CD4-positive, alpha-beta T cell (primary cell): ENCODE measurements around the gene MBLAC1. TPM values are rescaled to one million over a fixed set of nuclear protein-coding genes. Genes with fewer than 3 reads are reported as not detected.

ENCODE experiments used
- ATAC-seq: fragments of 200-7000 bp; cut with Tn5 transposase; one replicate; pipeline ENCODE4 v1.10.0; 2022; ENCODE audit warnings: mild to moderate bottlenecking; ENCODE audit not compliant: poor library complexity
- CTCF ChIA-PET: fragments of 350-600 bp; sonication (Branson Sonifier 250); formaldehyde crosslinking; loops from one replicate; lab custom pipeline; 2021; ENCODE audit warnings: antibody characterized with exemption, inconsistent platforms; lab: Charles Lee
- POLR2A ChIA-PET: fragments of 350-600 bp; sonication (Branson Sonifier 250); formaldehyde crosslinking; loops from one replicate; lab custom pipeline; 2021; ENCODE audit warnings: antibody characterized with exemption, inconsistent platforms; lab: Charles Lee
- DNase-seq, 14 experiments: peaks; one replicate each; pipeline ENCODE4 v3.0.0-alpha.2; 2013 to 2020; ENCODE audit warnings: mixed read lengths in 2 of 14
- H3K27ac ChIP-seq, 2 donors: one replicate each; pipeline versions ENCODE4 v1.5.1 to v1.7.0; 2013; ENCODE audit warnings: low read length in 2 of 2, low read depth in 1 of 2, mild to moderate bottlenecking in 1 of 2
- H3K27me3 ChIP-seq, 2 experiments: 1 replicate in 1 of 2; 2 replicates in 1 of 2; pipeline versions ENCODE4 v1.6.1 to v1.7.0; 2013; ENCODE audit warnings: low read length in 2 of 2, control low read depth in 1 of 2, mild to moderate bottlenecking in 1 of 2, moderate library complexity in 1 of 2; ENCODE audit not compliant: insufficient read depth in 2 of 2, control insufficient read depth in 1 of 2
- H3K36me3 ChIP-seq: one replicate; pipeline ENCODE4 v1.6.1; 2013; ENCODE audit warnings: low read length, control low read depth; ENCODE audit not compliant: insufficient read depth
- H3K4me1 ChIP-seq: one replicate; pipeline ENCODE4 v1.6.1; 2013; ENCODE audit warnings: low read length, control low read depth; ENCODE audit not compliant: insufficient read depth
- H3K4me3 ChIP-seq: one replicate; pipeline ENCODE4 v1.5.1; 2013; ENCODE audit warnings: mild to moderate bottlenecking, low read length, moderate library complexity
- H3K9me3 ChIP-seq, 2 experiments: 1 replicate in 1 of 2; 2 replicates in 1 of 2; pipeline versions ENCODE4 v1.6.1 to v1.7.0; 2013; ENCODE audit warnings: low read length in 2 of 2, mild to moderate bottlenecking in 2 of 2, control low read depth in 1 of 2, moderate library complexity in 1 of 2; ENCODE audit not compliant: control insufficient read depth in 1 of 2, insufficient read depth in 1 of 2
- H3K27ac Mint-ChIP-seq: one replicate; pipeline ENCODE4 v1.8.0; 2020; ENCODE audit warnings: mixed read lengths
- H3K27me3 Mint-ChIP-seq: one replicate; pipeline ENCODE4 v1.8.0; 2021; ENCODE audit warnings: mixed read lengths
- H3K36me3 Mint-ChIP-seq: one replicate; pipeline ENCODE4 v1.8.0; 2021; ENCODE audit warnings: low read depth, mixed read lengths
- H3K4me1 Mint-ChIP-seq: one replicate; pipeline ENCODE4 v1.8.0; 2021; ENCODE audit warnings: low read depth, mixed read lengths
- H3K4me3 Mint-ChIP-seq: one replicate; pipeline ENCODE4 v1.8.0; 2020; ENCODE audit warnings: mild to moderate bottlenecking, mixed read lengths
- H3K9me3 Mint-ChIP-seq: one replicate; pipeline ENCODE4 v1.8.0; 2020; ENCODE audit warnings: mixed read lengths
- intact Hi-C, 2 experiments: fragments of 100-400 bp; cut with DNase I in 1 of 2; cut with micrococcal nuclease in 1 of 2; formaldehyde crosslinking; loops; one replicate each; pipeline versions ENCODE4 v1.15.1 to v1.9.0; 2023 to 2025; cut with DNase I, micrococcal nuclease
- microRNA-seq: library from miRNA; unstranded; fragments of <30 nt; microRNA quantifications from one replicate; pipeline ENCODE4 v1.2.0, GENCODE V29; 2021; ENCODE audit warnings: borderline microRNAs expressed, borderline replicate concordance
- total RNA-seq, 174 experiments: library from RNA in 2 of 174; stranded (reverse) in 2 of 174; gene quantifications; one replicate each; pipeline ENCODE4 v1.2.3 and lab custom pipeline; 2021 to 2026
- TF ChIP-seq, protein P1 (sequence below): fragments of 200-600 bp; IDR thresholded peaks from one replicate; pipeline ENCODE4 v1.8.0; 2022; ENCODE audit warnings: antibody characterized with exemption, mild to moderate bottlenecking

MBLAC1 gene
- total RNA-seq, 2 experiments from 2014 or later, result 3.7 to 4.4 TPM

DNA sequence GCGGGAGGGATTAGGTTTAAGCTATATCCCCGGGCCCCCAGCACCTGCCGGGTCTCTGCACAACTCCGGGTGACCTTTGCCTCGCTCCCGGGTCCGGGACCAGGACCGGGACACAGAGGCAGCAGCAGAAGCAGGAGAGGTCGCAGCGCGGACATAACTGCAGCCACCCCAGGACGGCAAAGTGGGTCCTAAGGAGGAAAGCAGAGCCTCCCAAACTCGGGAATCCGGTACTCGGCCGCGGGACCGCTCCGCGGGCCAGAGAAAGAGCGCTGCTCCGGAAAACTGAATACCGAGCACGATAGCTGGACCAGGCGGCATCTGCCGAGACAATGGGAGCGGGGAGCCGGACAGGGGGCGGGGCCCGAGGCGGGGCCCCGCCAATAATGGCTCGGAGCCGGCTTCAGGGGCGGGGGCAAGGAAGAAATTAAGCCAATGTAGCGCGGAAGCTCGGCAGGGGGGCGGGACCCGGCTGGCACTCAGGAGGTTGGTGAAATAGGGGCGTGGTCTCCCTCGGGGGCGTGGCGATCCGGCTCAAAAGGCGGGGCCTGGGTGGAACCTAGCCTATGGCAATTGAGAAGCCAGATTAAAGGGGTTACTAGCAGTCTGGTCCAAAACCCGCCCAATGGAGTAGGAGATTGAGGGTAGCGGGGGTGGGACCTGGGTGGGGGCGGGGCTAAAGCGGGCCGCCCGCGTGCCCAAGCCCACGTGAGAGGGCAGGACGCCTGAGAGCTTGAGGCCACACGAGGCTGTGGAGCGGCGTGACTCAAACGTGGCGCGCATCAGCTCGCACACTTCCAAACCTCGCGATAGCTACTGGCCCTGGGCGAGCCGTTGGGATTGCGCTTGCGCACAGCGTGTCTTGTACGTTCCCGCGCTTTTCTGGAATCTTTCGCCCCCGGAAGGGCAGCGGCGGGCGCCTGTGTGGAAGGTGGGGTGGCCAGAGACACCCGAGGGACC lies 50.6 kb downstream of the MBLAC1 start, which contains the start of the genes GPC2 and STAG3:
TSS of gene GPC2 (minus strand) at position 337 of the 957 bp plus-strand sequence. CDS start at position 155, 182 bp downstream.
TSS of gene STAG3 (plus strand) at position 874 of the 957 bp plus-strand sequence. CDS start 2,639 bp downstream, outside the sequence.
- peak within 1 kb of the TSS in 1 of 2 donors; percentile 41 for H3K27ac ChIP-seq
- intact Hi-C loops, result loop anchor here (1.0 to 2.0 kb wide), 4 partner anchors 15 to 29 kb away; partner anchors contain the start of genes LAMTOR4 (in 2 of the 2) and TRAPPC14 (in 1 of the 2)
- CTCF ChIA-PET, result interaction anchor here (1.1 to 1.3 kb wide), 2 partner anchors 44 to 51 kb away, joined by 3 read pairs; partner anchors contain the start of gene MBLAC1

More for the DNA sequence above, 50.6 kb downstream of the MBLAC1 start, which contains the start of the genes GPC2 and STAG3:
- H3K9me3 Mint-ChIP-seq, result peaks cover 2% of the 10 kb centered on the region
- TF ChIP-seq, protein P1, sequence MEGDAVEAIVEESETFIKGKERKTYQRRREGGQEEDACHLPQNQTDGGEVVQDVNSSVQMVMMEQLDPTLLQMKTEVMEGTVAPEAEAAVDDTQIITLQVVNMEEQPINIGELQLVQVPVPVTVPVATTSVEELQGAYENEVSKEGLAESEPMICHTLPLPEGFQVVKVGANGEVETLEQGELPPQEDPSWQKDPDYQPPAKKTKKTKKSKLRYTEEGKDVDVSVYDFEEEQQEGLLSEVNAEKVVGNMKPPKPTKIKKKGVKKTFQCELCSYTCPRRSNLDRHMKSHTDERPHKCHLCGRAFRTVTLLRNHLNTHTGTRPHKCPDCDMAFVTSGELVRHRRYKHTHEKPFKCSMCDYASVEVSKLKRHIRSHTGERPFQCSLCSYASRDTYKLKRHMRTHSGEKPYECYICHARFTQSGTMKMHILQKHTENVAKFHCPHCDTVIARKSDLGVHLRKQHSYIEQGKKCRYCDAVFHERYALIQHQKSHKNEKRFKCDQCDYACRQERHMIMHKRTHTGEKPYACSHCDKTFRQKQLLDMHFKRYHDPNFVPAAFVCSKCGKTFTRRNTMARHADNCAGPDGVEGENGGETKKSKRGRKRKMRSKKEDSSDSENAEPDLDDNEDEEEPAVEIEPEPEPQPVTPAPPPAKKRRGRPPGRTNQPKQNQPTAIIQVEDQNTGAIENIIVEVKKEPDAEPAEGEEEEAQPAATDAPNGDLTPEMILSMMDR, result no peak
- POLR2A ChIA-PET, result interaction anchor here (0.7 to 8.9 kb wide), 13 partner anchors 9 to 428 kb away, joined by 3 to 109 read pairs (median 6); partner anchors contain the start of genes AP4M1, FBXO24, GAL3ST4 and LAMTOR4
- H3K27me3 Mint-ChIP-seq, result no peaks in the 10 kb centered on the region
- Histone ChIP-seq H3K27me3 (no peaks in the 10 kb centered on the region), H3K9me3 (peaks cover 0 to 16% of the 10 kb centered on the region in 2 experiments), H3K4me1 (peaks cover 48% of the 10 kb centered on the region), H3K4me3 (peak within 1 kb of the TSS; percentile 70), H3K36me3 (no peaks in the 10 kb centered on the region)
- peak within 1 kb of the TSS; percentile 82 for H3K4me3 Mint-ChIP-seq
- peaks cover 48% of the 10 kb centered on the region for H3K4me1 Mint-ChIP-seq
- peak within 1 kb of the TSS; percentile 34 for H3K27ac Mint-ChIP-seq
- H3K36me3 Mint-ChIP-seq, result no peaks in the 10 kb centered on the region
- ATAC-seq (peak; percentile 87), DNase-seq (peak; percentile 95 to 98 (median 98))

Small RNA genes lying within 50 kb of the gene (microRNA-seq; reads per million reads assigned to microRNA genes)
- gene MIR106B, result 4,594 reads per million, percentile 94 among the genes with 10 or more reads in this experiment
- gene MIR25, result 745 reads per million, percentile 83 among the genes with 10 or more reads in this experiment
- not detected for gene MIR4658
- gene MIR93, result 2,197 reads per million, percentile 91 among the genes with 10 or more reads in this experiment

Other genes with a start within 250 kb of the MBLAC1 start
- not detected for gene OR2AE1, start 249.9 kb upstream of the MBLAC1 start, total RNA-seq
- gene TRIM4, start 207.4 kb upstream of the MBLAC1 start, total RNA-seq, result 10 to 100 TPM; 22.8 to 23.1 TPM
- under 1 TPM; 0.25 to 0.36 TPM for gene GJC3, start 197.3 kb upstream of the MBLAC1 start, total RNA-seq
- not detected for gene AZGP1, start 150.9 kb upstream of the MBLAC1 start, total RNA-seq
- 10 to 100 TPM; 42.3 to 45.0 TPM for gene ZKSCAN1, start 111.4 kb upstream of the MBLAC1 start, total RNA-seq
- gene ZSCAN21, start 77.2 kb upstream of the MBLAC1 start, total RNA-seq, result 1 to 10 TPM; 2.0 to 2.7 TPM
- 10 to 100 TPM; 38.3 to 40.3 TPM for gene ZNF3, start 45.2 kb upstream of the MBLAC1 start, total RNA-seq
- 10 to 100 TPM; 79.0 to 83.9 TPM for gene COPS6, start 38.0 kb upstream of the MBLAC1 start, total RNA-seq
- 10 to 100 TPM; 54.5 to 56.0 TPM for gene MCM7, start 25.6 kb upstream of the MBLAC1 start, total RNA-seq
- 1 to 10 TPM; 2.8 to 4.0 TPM for gene AP4M1, start 25.3 kb upstream of the MBLAC1 start, total RNA-seq
- 10 to 100 TPM; 34.8 to 37.4 TPM for gene TAF6, start 7.6 kb upstream of the MBLAC1 start, total RNA-seq
- 10 to 100 TPM; 22.5 to 25.6 TPM for gene CNPY4, start 7.3 kb upstream of the MBLAC1 start, total RNA-seq
- 100 to 1,000 TPM; 107 to 125 TPM for gene LAMTOR4, start 22.0 kb downstream of the MBLAC1 start, total RNA-seq
- gene TRAPPC14, start 31.8 kb downstream of the MBLAC1 start, total RNA-seq, result 10 to 100 TPM; 37.9 to 42.6 TPM
- gene GAL3ST4, start 41.6 kb downstream of the MBLAC1 start, total RNA-seq, result 10 to 100 TPM; 12.7 to 13.2 TPM
- 10 to 100 TPM; 16.4 to 18.7 TPM for gene GPC2, start 50.4 kb downstream of the MBLAC1 start, total RNA-seq
- 1 to 10 TPM; 4.0 to 5.5 TPM for gene STAG3, start 51.0 kb downstream of the MBLAC1 start, total RNA-seq
- gene PVRIG, start 93.0 kb downstream of the MBLAC1 start, total RNA-seq, result 10 to 100 TPM; 30.1 to 33.2 TPM
- gene SPDYE3, start 180.7 kb downstream of the MBLAC1 start, total RNA-seq, result not detected
- gene PILRB, start 231.2 kb downstream of the MBLAC1 start, total RNA-seq, result 10 to 100 TPM; 56.4 to 67.6 TPM
- 1 to 10 TPM; 4.6 to 5.3 TPM for gene PILRA, start 246.5 kb downstream of the MBLAC1 start, total RNA-seq